Osteoblast (primary cell): ENCODE data around the gene CCDC39. TPM values are rescaled to one million over a fixed set of nuclear protein-coding genes. Genes with fewer than 3 reads are reported as not detected.

Source experiments
- DNase-seq: peaks from one replicate; pipeline ENCODE4 v3.0.0; 2011; ENCODE audit warnings: low spot score, mixed read lengths; ENCODE audit not compliant: insufficient read length; ENCODE audit errors: missing footprints
- H2AFZ ChIP-seq: 2 replicates; pipeline ENCODE4 v1.6.0; 2011; ENCODE audit warnings: mild to moderate bottlenecking, low read length
- H3K27ac ChIP-seq: 2 replicates; pipeline ENCODE4 v1.5.1; 2011; ENCODE audit warnings: mild to moderate bottlenecking, low read depth, low read length, moderate library complexity
- H3K27me3 ChIP-seq: 2 replicates; pipeline ENCODE4 v1.6.0; 2012; ENCODE audit warnings: mild to moderate bottlenecking, control low read depth, inconsistent platforms, low read length, moderate library complexity; ENCODE audit not compliant: insufficient read depth
- H3K36me3 ChIP-seq: 2 replicates; pipeline ENCODE4 v1.5.1; 2011; ENCODE audit warnings: mild to moderate bottlenecking, low read length, control low read depth, moderate library complexity; ENCODE audit not compliant: insufficient read depth
- H3K4me1 ChIP-seq: 2 replicates; pipeline ENCODE4 v1.5.1; 2011; ENCODE audit warnings: mild to moderate bottlenecking, low read length, control low read depth, moderate library complexity; ENCODE audit not compliant: insufficient read depth
- H3K4me2 ChIP-seq: 2 replicates; pipeline ENCODE4 v1.6.0; 2011; ENCODE audit warnings: mild to moderate bottlenecking, low read length; ENCODE audit not compliant: insufficient read depth
- H3K4me3 ChIP-seq: fragments of 200-600 bp; sonication (generic); 3 replicates; pipeline ENCODE4 v1.5.1; 2012; ENCODE audit warnings: mild to moderate bottlenecking, low read length, inconsistent platforms; ENCODE audit not compliant: insufficient read depth
- H3K79me2 ChIP-seq: 2 replicates; pipeline ENCODE4 v1.6.0; 2012; ENCODE audit warnings: mild to moderate bottlenecking, low read length, control low read depth, inconsistent platforms; ENCODE audit not compliant: insufficient read depth
- H3K9me3 ChIP-seq: 2 replicates; pipeline ENCODE4 v1.5.1; 2011; ENCODE audit warnings: low read depth, low read length, control low read depth
- H4K20me1 ChIP-seq: 2 replicates; pipeline ENCODE4 v1.6.0; 2012; ENCODE audit warnings: mild to moderate bottlenecking, low read length, control low read depth; ENCODE audit not compliant: insufficient read depth
- CTCF ChIP-seq: IDR thresholded peaks from 2 replicates; pipeline ENCODE4 v1.5.1; 2011; ENCODE audit warnings: mild to moderate bottlenecking, low read depth, low read length, moderate library complexity; ENCODE audit errors: extremely low read depth
- small RNA-seq: library from RNA; depleted of rRNA; stranded (forward); fragments of <200 nt; gene quantifications from one replicate; pipeline ENCODE3, GENCODE V24; 2012
- total RNA-seq: library from RNA; depleted of rRNA; stranded (reverse); fragments of >200 nt; gene quantifications from 2 replicates; pipeline ENCODE4 v1.2.3, GENCODE V29; 2012

CCDC39 gene
- total RNA-seq, 1 donor = not detected

DNA sequence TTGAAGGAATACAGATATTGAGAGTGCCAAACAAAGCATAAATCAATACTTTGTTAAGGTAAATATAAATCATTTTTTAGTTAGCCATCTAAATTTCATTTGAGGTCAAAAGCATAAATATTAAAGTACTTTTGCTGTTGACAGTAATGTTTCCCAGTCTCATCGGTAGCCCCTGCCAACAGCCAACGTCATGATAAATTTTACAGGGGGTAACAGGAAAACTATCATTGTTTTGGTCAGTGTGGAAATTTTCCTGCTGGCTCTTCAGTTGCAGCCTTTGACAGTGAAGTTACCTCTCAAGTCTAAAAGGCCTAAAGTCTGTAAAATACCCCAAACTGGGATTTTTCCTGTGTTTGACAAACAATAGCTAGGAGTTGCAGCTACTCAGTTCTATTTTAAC lies 114.6 kb downstream of the CCDC39 start:
- Histone ChIP-seq H3K36me3 (no peaks in the 10 kb centered on the region), H3K9me3 (no peaks in the 10 kb centered on the region), H3K4me2 (no peak overlapping the region), H4K20me1 (no peaks in the 10 kb centered on the region), H2AFZ (no peak overlapping the region), H3K4me3 (no peak overlapping the region), H3K27ac (no peak overlapping the region), H3K79me2 (no peaks in the 10 kb centered on the region), H3K4me1 (no peaks in the 10 kb centered on the region), H3K27me3 (no peaks in the 10 kb centered on the region)
- no peak for DNase-seq
- no peak for TF ChIP-seq CTCF

Small RNA genes within 50 kb of the gene (small RNA-seq; reads per million reads assigned to genes)
- not detected for gene AC068298.1
- gene RNU6-486P = not detected

Other genes starting within 250 kb of the CCDC39 start
- 43.3 and 53.2 TPM in 2 replicates for gene TTC14, start 77.3 kb downstream of the CCDC39 start, total RNA-seq
- 110 and 129 TPM in 2 replicates for gene FXR1, start 233.2 kb upstream of the CCDC39 start, total RNA-seq